GM18873 (cell line): ENCODE data around the gene C18orf32.
"Not testable (repeated sequence)": the region's sequence is repeated elsewhere in the genome, so short reads cannot be mapped to it uniquely, and the experiment has no call there.

ENCODE experiments used
- ATAC-seq: cut with Tn5 transposase; IDR thresholded peaks from one replicate; pipeline ENCODE4 v1.9.1; 2021; ENCODE audit warnings: mild to moderate bottlenecking, moderate library complexity, moderate number of reproducible peaks; ENCODE audit not compliant: unreplicated experiment, low FRiP score

The C18orf32 gene

GRCh38 chr18:49486953-49487710, at the start of gene C18orf32:
TSS of gene C18orf32 (minus strand) at chr18:49487234. CDS start at chr18:49483748, 3,486 bp downstream.
- peak; percentile 94 for ATAC-seq

DNA sequence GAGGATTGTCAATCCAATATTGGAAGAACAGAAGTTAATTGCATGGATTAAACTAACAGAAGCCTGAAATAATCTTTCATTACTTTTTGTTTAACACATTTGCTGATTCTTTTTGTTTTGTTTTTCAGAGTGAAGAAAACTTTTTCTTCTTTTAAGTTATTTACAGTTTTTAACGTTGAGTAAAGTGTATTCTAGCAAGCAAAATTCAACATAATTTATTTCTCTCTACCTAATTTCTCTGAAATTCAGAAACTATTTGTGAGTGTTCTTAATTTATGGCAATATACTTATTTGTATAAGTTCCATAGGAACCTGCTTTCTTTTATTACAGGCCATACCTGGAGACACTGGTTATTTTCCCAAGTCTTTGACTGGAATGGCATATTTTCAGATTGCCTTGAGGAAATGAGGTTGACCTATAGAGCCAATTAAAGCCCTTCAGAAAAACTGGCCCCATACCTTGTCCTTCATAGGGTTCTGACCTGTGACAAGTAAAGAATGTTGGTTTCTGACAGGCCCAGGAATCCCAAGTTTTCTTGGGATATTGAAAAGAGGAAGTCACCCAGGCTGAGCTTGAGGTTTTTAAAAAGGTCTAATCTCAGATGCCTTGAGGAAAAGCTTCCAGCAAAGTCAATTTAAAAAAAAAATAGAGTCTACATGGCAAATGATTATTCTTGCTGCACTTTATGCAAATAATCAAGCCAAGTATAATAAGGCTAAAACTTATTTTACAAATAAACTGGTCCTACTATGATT, 48.0 kb upstream of the C18orf32 start:
- no peak for ATAC-seq

DNA sequence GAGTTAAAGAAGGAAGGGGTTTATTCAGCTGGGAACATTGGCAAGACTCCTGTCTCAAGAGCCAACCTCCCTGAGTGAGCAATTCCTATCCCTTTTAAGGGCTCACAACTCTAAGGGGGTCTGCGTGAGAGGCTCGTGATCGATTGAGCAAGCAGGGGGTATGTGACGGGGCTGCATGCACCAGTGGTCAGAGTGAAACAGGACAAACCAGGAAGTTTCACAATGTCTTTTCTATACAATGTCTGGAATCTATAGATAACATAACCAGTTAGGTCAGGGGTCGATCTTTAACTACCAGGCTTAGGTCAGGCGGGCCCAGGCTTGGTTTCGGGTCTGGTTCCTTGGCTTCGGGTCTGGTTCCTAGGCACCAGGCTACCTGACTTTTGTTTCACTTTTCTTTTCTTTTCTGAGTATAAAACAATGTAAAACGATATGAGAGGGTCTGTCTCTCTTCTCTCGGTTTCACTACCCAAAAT, 44.7 kb upstream of the C18orf32 start:
- ATAC-seq = no peak

DNA sequence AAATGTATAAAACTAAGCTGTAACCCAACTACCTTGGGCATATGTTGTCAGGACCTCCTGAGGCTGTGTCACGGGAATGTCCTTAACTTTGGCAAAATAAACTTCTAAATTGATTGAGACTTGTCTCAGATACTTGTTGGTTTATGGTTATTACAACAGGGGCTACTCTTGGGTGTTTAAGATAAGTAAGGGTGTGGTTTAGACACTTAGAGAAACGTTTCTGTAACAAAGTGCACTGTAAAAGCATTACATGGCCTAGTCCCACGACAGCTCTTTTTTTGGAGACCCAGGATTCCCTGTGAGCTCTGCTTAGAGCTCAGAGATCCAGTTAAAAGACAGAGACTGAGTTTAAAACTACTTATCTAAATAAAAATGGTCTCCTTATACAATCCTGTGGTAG, 42.6 kb upstream of the C18orf32 start:
- no peak for ATAC-seq

DNA sequence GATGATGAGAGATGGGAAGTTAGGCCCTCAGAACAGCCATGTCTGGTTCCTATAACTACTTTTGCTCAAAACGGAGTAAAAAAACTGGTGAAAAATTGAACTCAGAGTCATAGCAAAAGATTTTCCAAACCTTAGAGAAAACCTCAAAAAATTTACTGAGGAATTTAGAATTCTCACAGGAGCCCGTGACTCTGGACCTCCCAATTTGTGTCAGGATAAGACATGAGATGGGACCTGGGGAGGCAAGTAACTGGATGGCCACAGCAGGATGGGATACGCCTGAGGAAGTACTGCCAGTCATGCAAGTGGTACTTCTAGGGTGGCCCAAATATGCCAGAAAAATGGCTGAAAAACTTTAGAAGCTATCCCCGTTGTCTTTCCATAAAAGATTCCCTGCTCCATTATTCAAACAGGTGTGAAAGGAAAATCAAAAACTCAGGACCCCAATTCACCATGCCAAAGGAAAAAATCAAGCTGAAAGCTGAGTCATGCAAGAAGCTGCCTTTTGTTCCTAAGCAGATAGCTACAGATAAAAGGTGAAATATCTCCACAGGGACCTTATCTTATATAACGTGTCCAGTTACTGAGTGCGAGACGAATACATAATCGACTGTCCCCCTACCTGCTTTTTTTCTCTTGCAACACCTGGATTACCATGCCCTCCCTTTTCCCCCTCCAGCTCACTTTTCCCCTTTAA, 40.7 kb upstream of the C18orf32 start:
- no peak for ATAC-seq

GRCh38 chr18:49525981-49526380, 38.9 kb upstream of the C18orf32 start:
- ATAC-seq = no peak

DNA sequence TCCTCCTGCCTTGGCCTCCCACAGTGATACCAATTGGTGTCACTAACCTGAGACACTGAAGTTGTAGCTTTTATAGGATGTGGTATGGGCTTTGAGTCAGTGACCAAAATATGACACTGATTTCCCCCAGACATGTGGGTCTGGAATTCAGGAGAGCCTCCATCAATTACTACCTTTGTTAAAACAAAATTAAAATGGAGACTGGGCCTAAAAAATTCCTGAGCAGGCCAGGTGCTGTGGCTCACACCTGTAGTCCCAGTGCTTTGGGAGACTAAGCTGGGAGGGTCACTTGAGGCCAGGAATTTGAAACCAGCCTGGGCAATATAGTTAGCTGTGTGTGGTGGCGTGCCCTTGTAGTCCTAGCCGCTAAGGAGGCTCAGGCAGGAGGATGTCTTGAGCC, 37.9 kb upstream of the C18orf32 start:
- no peak for ATAC-seq

DNA sequence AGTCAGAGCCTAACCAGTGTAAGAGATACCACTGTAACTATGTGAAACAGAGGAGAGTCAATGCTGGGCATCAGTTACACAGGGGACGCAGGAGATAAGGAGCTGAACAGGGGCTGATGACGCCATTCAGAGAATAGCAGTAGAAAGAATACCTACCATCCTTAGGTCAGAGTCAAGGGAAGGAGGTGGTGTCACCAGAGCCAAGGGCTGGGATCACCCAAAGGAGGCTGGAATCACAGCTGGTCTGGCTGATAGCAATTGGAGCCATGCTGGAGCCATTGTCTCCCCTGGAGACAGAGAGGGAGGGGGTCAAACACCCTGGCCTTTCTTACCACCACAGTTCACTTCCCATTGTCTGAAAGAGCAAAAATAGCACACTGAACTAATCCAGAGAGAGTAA, 37.3 kb upstream of the C18orf32 start:
- ATAC-seq = no peak

DNA sequence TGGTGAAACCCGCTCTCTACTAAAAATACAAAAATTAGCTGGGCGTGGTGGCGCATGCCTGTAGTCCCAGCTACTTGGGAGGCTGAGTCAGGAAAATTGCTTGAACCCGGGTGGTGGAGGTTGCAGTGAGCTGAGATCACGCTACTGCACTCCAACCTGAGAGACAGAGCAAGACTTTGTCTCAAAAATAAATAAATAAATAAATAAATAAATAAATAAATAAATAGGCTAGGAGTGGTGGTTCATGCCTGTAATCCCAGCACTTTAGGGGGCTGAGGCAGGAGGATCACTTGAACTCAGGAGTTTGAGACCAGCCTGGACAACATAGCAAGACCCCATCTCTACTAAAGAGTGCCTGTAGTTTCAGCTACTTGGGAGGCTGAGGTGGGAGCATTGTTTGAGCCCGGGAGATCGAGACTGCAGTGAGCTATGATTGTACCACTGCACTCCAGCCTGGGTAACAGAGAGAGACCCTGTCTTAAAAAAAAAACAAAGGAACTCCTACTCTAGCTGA, 36.6 kb upstream of the C18orf32 start:
- ATAC-seq = not testable (repeated sequence)

- ATAC-seq = no peak
These were observed 34.3 kb upstream of the C18orf32 start for GRCh38 chr18:49521216-49521835.

GRCh38 chr18:49520661-49521145, 33.7 kb upstream of the C18orf32 start:
- ATAC-seq = no peak

DNA sequence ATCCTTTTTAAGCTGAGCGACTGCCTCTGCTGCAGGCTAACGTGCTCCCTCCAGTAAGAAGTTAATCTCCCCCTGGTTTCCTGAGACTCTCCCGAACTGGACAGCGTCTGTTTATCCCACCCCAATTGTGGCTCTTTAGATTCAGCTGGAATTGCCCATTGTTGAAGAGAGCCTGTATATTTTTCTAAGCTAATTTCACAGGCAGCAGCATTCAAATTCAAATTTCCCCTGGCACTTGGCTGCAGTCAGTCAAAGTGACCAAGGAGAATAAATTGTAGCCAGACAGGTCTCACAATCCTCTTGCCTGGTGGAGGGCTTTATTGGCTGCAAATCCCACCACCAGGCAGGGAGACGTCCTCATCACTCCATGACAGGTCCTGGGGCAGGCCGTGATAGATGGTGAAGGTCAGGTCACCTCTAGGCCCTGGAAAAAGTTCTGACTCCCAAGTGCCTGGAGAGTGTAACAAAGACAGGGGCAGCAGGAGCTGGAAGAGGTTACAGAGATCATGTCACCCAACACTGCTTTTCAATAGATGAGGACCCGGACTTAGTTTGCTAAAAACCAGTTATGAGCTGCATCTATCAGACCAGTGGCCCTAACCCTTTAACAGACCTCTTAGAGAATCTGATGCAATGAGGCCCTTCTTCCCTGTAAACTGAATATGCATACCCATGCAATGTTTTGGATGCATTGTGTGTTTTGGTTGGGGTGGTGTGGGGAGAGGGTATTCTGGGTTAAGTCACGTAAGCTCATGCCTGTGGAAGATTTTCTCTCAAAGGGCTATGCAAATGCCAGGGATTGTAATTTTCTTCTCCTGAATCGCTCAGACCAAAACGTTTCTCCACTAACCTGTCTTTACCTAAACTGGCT, 32.3 kb upstream of the C18orf32 start:
- no peak for ATAC-seq

DNA sequence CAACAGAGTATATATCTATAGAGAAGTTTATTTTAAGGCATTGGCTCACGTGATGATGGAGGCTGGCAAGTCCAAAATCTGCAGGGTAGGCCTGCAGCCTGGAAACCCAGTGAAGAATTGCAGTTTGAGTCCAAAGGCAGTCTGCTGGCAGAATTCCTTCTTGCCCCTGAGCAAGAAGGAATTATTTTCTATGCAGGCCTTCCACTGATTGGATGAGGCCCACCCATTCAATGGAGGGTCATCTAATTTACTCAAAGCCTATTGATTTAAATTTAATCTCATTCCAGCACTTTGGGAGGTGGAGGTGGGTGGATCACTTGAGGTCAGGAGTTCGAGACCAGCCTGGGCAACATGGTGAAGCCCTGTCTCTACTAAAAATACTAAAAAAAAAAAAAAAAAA, 30.4 kb upstream of the C18orf32 start:
- ATAC-seq = no peak

DNA sequence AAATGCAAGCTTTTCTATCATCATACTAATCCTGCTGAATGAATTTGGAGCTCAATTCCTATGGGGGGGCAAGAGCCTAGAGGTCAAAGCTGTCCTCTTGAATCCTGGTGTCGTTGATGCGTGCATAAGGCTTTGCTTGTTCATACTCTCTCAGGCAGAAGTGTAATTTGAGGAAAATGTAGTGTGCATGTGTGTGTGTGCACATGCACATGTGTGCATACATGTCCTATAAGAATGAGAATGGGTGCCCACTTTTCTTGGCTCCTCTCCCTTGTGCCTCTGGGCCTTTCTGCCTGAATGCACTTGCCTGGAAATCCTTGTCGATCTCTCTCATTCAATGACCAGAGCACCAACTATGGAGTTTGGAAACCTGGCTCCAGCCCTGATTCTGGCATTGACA, 28.5 kb upstream of the C18orf32 start:
- ATAC-seq = no peak

DNA sequence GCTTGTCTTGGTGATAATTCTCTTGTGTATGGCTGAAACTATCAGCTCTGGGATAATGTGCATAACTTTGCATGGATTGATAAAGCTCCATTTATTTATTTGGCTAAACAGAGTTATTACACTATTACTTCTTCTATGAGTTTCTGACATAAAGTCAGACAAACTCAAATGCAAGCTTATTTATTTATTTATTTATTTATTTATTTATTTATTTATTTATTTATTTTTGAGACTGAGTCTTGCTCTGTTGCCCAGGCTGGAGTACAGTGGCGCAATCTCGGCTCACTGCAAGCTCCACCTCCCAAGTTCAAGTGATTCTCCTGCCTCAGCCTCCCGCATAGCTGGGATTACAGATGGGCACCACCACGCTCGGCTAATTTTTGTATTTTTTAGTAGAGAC, 28.0 kb upstream of the C18orf32 start:
- ATAC-seq = not testable (repeated sequence)

DNA sequence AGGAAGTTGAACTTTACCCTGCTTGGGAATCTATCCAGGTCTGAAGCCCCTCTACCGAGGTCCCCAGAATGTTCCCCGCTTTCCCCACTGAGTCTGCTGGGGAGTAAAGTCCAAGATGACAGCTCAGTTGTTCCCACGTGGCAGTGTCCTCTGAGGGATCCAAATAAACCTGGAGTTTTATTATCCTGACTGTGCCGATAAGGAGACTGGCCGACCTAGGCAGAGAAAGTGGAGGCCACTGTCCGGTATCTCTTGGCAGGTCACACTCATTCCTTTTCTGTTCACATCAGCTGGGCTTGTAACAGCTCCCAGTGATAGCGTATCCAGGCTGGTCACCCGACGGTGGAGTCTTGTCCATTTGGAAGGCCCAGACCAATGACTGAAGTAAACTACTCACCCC, 27.5 kb upstream of the C18orf32 start:
- ATAC-seq = no peak

GRCh38 chr18:49512876-49513275, 25.8 kb upstream of the C18orf32 start:
- ATAC-seq = not testable (repeated sequence)

- no peak for ATAC-seq
These were observed 23.5 kb upstream of the C18orf32 start for GRCh38 chr18:49510393-49511115.

DNA sequence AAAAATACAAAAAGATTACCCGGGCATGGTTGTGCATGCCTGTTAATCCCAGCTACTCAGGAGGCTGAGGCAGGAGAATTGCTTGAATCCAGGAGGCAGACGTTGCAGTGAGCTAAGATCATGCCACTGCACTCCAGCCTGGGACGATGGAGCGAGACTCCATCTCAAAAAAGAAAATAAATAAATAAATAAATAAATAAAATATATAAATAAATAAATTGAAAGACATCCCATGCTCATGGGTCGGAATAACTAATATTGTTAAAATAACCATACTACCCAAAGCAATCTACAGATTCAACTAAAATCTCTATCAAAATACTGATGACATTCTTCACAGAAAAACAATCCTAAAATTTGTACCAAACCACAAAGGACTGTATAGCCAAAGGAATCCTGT, 19.4 kb upstream of the C18orf32 start:
- ATAC-seq = not testable (repeated sequence)
